Uterus (tissue), 4 donors: ENCODE data around the gene KCNG2. TPM values are rescaled to one million over a fixed set of nuclear protein-coding genes. Genes with fewer than 3 reads are reported as not detected.
A peak's percentile ranks its signal among the peaks of the same experiment; 100 is the strongest.

Experiments
- DNase-seq, 2 donors: peaks; one replicate each; pipeline ENCODE4 v3.0.0-alpha.2; 2019 to 2020
- H3K27ac ChIP-seq, 2 donors: fragments of 200-600 bp; sonication (generic); 1 replicate in 1 of 2; 2 replicates in 1 of 2; pipeline ENCODE4 v1.5.1; 2016 to 2018
- H3K27me3 ChIP-seq, 2 donors: fragments of 200-600 bp; sonication (generic); one replicate each; pipeline ENCODE4 v1.5.1; 2018 to 2019; ENCODE audit warnings: control low read depth in 1 of 2
- H3K36me3 ChIP-seq, 2 donors: fragments of 200-600 bp; sonication (generic); one replicate each; pipeline ENCODE4 v1.5.1; 2019; ENCODE audit warnings: control low read depth in 1 of 2
- H3K4me1 ChIP-seq, 2 donors: fragments of 200-600 bp; sonication (generic); one replicate each; pipeline ENCODE4 v1.5.1; 2018 to 2019; ENCODE audit warnings: control low read depth in 1 of 2
- H3K4me3 ChIP-seq, 2 donors: fragments of 200-600 bp; sonication (generic); 1 replicate in 1 of 2; 2 replicates in 1 of 2; pipeline ENCODE4 v1.5.1; 2018 to 2019; ENCODE audit warnings: mild to moderate bottlenecking in 1 of 2
- H3K9me3 ChIP-seq, 2 donors: fragments of 200-600 bp; sonication (generic); one replicate each; pipeline ENCODE4 v1.5.1; 2019; ENCODE audit warnings: control low read depth in 1 of 2
- CTCF ChIP-seq, 4 experiments: fragments of 200-600 bp in 2 of 4; fragments of 450-650 bp in 2 of 4; sonication (generic) in 2 of 4; IDR thresholded peaks; one replicate each; pipeline ENCODE4 v1.5.1; 2016 to 2019; ENCODE audit warnings: antibody characterized with exemption in 4 of 4, mild to moderate bottlenecking in 2 of 4, moderate library complexity in 1 of 4
- POLR2A ChIP-seq, 2 donors: fragments of 450-650 bp; IDR thresholded peaks; one replicate each; pipeline ENCODE4 v1.6.1; 2016; ENCODE audit warnings: antibody characterized with exemption in 2 of 2, mild to moderate bottlenecking in 1 of 2, moderate library complexity in 1 of 2
- intact Hi-C: fragments of 100-400 bp; cut with DNase I; formaldehyde crosslinking; loops from one replicate; pipeline ENCODE4 v1.15.1; 2023; ENCODE audit warnings: low total_unique reads
- total RNA-seq, 4 donors: library from RNA; depleted of rRNA in 3 of 4; stranded (reverse); fragments of >200 nt in 3 of 4; gene quantifications; one replicate each; pipeline versions ENCODE4 v1.1.0 to v1.2.4, GENCODE V29; 2014 to 2023
- donor health status: DM: yes; HTN: yes; CAD: no.

Gene KCNG2
- total RNA-seq, 4 donors from 2014 or later: 0.59 TPM; not detected in 3

DNA sequence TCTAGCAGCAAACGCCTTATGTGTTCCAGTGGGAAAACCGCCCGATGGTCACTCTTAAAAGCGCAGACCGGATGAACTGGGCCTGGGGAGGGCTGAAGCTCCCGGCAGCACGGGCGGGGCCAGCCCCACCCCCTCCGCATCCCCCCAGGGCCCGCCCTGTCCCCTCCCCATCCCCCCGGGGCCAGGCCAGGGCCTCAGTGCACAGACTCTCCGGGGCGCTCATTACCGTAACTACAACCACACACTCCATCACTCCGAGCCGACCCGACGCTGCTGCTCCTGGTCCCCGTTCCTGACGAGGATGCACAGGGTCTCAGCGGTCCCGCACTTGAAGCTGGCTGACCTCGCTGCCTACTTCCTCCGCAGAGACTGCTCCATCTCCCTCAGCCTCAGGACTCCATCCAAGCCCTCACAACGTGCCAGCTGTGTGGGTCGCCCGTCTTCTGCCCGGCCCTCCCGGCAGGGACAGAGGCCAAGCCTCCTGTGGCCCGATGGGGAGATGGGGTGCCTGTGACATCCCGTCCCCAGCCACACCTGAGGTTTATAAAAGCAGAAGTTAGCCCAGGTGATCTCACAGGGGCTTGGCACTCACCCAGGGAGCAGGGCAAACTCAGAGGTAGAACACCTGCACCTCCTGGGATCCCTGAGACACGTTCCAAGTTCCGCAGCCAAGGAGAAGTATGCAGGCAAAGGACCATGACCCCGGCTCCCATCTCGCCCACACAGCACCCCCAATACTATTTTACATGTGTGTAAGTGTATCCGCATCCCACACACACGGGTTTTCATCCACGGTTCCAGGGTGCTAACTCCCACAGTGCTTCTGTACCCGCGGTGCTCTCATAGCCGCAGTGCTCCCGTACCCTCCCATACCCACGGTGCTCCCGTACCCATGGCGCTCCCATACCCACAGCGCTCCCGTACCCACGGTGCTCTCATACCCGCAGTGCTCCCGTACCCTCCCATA is 117.7 kb downstream of the KCNG2 start:
- peak in 1 of 2 donors; percentile 11 for DNase-seq

DNA sequence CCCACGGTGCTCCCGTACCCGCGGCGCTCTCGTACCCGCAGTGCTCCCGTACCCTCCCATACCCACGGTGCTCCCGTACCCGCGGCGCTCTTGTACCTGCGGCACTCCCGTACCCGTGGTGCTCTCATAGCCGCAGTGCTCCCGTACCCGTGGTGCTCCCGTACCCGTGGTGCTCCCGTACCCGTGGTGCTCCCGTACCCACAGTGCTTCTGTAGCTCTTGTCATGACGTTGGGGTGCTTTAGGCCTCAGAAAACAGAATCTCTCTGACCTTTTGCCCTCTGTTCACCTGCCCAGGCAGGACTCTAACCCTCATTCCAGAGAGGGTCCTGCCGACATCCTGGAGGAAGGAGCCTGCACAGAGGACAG is 118.4 kb downstream of the KCNG2 start:
- no peak for DNase-seq
- Histone ChIP-seq H3K36me3 (no peaks in the 10 kb centered on the region), H3K27ac (no peak overlapping the region), H3K27me3 (no peaks in the 10 kb centered on the region), H3K4me1 (no peaks in the 10 kb centered on the region), H3K4me3 (no peak overlapping the region), H3K9me3 (no peaks in the 10 kb centered on the region)
- TF ChIP-seq CTCF (IDR thresholded peaks at IDR 0.05) (no peak), POLR2A (IDR thresholded peaks at IDR 0.05) (no peak)
- intact Hi-C loops: no loop called here

More for the DNA sequence above, 117.7 kb downstream of the KCNG2 start:
- no peaks in the 10 kb centered on the region for H3K4me1 ChIP-seq
- no peak overlapping the region for H3K27ac ChIP-seq
- no peak overlapping the region for H3K4me3 ChIP-seq
- H3K36me3 ChIP-seq: no peaks in the 10 kb centered on the region
- intact Hi-C loops: no loop called here
- no peaks in the 10 kb centered on the region for H3K27me3 ChIP-seq
- no peak for TF ChIP-seq CTCF (IDR thresholded peaks at IDR 0.05)
- no peak for TF ChIP-seq POLR2A (IDR thresholded peaks at IDR 0.05)
- H3K9me3 ChIP-seq: no peaks in the 10 kb centered on the region

- Histone ChIP-seq H3K4me1 (no peaks in the 10 kb centered on the region), H3K4me3 (no peak overlapping the region), H3K27ac (no peak overlapping the region), H3K27me3 (no peaks in the 10 kb centered on the region), H3K9me3 (no peaks in the 10 kb centered on the region), H3K36me3 (no peaks in the 10 kb centered on the region)
- peak in 1 of 2 donors; percentile 9 for DNase-seq
- intact Hi-C loops: no loop called here
- TF ChIP-seq POLR2A (IDR thresholded peaks at IDR 0.05): no peak
- no peak for TF ChIP-seq CTCF (IDR thresholded peaks at IDR 0.05)
Measured at GRCh38 chr18:79916546-79917168, 118.9 kb downstream of the KCNG2 start.

DNA sequence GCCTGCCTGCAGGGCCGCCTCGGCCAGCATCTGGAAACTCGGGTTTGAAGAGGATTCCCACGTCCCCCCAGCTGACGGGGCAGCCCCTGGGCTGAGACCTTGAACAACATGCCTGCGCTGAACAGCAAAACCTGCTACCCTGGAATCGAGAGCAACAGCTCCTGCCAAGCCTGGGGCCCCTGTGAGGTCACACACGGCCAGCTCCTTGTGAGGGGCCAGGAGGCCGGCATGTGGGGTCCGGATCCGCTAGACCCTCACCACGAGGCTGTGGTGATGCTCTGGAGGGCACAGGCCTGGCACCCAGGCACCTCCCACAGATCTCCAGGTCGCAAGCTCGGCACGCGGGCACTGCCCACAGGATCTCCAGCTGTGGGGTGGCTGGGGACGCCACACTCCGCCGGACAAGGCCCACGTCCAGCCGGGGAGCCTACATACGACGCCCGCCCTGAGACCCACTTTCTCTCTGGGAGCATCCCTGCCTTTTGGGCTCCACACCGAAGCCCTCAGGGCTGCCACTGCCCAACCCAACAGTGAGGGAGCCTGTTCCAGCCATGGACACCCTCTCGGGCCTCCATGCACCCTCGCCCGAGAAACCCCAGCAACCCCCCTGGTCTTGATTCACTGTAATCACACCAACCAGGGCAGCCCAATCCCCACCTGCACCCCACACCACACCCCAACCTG is 119.6 kb downstream of the KCNG2 start:
- TF ChIP-seq POLR2A (IDR thresholded peaks at IDR 0.05) (no peak), CTCF (IDR thresholded peaks at IDR 0.05) (no peak)
- Histone ChIP-seq H3K4me3 (no peak overlapping the region), H3K36me3 (no peaks in the 10 kb centered on the region), H3K27ac (no peak overlapping the region), H3K27me3 (no peaks in the 10 kb centered on the region), H3K4me1 (no peaks in the 10 kb centered on the region), H3K9me3 (no peaks in the 10 kb centered on the region)
- DNase-seq: peak in 1 of 2 donors; percentile 10
- intact Hi-C loops: no loop called here
